GM20431 (cell line): Measurements from ENCODE around the gene DLX3.

ENCODE experiments used
- in situ Hi-C: fragments of 300-500 bp; cut with MseI, MboI; formaldehyde crosslinking; loops from one replicate; pipeline ENCODE4 v1.15.0; 2020; ENCODE audit warnings: low sequenced_read_pairs; ENCODE audit not compliant: unreplicated experiment

Gene DLX3

DNA sequence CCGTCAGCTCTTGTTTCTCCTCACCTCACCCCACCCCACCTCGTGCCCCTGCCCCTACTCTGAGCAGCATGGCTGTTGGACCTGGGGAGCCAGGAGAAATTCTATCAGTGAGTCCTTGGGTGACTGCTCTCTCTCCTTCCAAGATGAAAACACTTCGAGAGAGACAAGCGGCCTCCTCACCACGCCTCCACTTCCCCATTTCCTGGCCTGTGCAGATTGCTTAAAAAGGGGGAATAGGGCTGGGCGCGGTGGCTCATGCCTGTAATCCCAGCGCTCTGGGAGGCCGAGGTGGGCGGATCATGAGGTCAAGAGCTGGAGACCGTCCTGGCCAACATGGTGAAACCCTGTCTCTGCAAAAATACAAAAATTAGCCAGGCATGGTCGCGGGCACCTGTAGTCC, 16.5 kb downstream of the DLX3 start:
- in situ Hi-C loops, result loop anchor here (25.0 kb wide), 1 partner anchor 416 kb away; no protein-coding TSS in a partner anchor

DNA sequence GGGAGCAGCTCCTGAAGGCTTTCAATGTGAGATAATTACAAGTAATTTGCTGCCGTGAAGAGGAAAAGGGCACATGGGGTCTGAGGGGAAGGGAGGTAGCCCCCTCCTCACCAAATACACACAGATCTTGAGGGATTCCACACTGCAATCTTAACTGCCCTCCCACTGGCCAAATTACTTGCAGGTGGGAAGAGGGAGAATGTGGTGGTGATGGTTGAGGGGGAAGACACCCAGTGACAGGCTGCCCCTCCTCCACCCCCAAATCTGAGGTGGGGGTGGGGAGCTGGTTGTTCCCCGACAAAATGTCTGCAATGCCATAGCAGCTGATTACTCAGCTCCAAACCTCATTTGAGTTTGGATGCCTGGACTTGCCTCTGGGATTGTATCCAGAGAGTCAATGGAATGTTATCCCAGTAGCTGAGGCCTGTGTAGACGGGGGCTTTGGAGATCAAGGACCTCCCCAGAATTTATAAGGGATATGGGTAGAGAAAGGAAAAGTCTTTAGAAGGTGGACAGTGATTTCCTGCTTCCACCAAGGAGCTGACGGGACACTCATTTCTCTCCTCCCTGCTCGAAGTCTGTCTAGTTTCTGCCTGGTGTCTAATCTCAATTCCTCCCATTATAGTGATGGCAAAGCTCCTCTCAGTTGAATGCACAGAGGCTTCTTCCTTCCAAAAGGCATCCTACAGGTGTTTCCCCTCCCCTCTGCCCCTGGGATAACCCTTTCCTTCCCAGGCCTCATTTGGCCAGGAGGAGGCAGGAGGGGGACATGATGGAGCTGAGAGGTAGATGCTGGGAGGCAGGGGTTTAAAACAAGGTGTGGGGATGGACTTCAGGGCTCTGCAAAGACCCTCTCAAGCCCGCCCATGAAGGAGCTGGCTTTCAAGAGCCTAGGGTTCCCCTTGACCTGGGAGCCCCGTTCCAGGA, 17.3 kb downstream of the DLX3 start:
- in situ Hi-C loops, result loop anchor here (25.0 kb wide), 1 partner anchor 415 kb away; no protein-coding TSS in a partner anchor

DNA sequence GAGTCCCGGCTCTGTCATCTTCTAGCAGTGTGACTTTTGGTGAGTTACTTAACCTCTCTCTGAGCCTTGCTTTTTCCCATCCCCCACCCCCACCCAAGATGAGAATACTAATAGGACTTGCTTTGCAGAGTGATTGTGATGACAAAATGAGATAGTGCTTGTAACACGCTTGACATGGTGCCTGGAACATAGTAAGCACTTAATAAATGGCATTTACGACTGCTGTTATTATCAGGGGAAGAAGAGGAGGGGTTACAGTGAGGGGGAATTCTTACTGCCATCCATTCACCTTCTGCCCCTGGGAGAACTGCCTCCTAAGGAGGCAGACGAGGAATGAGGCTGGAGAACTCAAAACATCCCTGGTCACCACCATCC, 18.2 kb downstream of the DLX3 start:
- in situ Hi-C loops, result loop anchor here (25.0 kb wide), 1 partner anchor 415 kb away; no protein-coding TSS in a partner anchor

DNA sequence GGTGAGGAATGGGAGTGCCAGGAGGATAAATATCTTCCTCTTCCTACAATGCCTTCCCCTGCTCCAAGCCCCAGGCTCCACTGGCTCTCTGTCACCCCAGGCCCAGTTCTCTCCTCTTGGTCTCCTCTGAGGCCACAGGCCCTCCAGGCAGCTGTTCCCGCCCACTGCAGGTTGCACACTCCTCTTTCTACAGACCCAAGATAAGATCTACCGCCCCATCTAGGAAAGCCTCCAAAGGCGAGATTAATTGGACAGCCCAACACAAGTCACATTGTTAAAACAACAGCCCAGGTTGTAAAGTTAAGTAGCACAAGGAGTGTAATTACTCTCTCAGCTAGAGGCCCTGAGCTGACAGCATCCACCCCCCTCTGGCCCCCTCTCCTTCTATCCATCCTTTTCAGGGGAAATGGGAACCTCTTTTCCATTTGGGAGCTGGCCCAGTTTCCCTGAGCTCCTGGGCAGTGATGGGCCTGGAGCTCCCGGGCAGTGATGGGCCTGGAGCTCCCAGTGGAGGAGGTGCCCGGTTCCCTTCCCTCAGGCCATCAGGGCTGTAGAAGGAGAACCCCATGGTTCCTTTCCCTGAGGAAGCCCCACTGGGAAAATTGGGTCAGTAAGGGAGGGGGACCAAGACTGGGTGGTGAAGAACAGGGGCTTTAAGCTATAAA, 18.7 kb downstream of the DLX3 start:
- in situ Hi-C loops, result loop anchor here (25.0 kb wide), 1 partner anchor 414 kb away; no protein-coding TSS in a partner anchor

DNA sequence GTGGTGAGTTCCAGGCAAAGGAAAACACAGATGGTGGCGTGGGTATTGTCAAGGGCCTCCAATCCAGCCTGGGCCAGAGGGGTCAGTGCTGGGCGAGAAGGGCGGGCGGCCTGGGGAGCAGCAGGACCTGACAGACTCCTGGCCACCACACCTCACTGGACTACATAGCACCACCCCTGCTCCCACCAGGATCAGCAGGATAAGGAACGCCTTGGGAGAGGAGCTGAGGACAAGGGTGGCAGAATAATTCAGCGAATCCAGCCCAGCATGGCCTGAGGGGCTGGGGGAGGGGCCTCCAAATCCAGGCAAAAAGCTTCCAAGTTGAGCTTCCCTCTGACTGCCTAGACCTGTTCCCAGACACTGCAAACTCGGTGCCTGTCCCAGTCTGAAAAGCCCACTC, 19.5 kb downstream of the DLX3 start:
- in situ Hi-C loops, result loop anchor here (25.0 kb wide), 1 partner anchor 413 kb away; no protein-coding TSS in a partner anchor

DNA sequence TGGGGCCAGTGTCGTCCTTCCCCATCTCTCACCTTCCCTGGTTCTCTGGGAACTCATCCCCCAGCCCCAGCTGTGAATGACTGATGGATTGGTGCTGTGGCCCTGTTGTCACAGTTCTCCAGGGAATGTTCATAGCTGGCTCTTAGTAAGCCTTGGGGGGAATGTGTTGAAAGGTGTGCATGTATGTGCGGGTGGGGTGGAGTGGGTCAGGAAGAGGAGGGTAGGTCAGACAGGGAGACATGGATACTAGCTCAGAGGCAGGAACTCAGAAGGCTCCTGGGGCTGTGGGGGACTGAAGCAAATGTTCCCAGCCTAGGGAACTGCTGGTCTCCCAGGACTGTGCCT, 21.8 kb downstream of the DLX3 start:
- in situ Hi-C loops, result no loop called here

DNA sequence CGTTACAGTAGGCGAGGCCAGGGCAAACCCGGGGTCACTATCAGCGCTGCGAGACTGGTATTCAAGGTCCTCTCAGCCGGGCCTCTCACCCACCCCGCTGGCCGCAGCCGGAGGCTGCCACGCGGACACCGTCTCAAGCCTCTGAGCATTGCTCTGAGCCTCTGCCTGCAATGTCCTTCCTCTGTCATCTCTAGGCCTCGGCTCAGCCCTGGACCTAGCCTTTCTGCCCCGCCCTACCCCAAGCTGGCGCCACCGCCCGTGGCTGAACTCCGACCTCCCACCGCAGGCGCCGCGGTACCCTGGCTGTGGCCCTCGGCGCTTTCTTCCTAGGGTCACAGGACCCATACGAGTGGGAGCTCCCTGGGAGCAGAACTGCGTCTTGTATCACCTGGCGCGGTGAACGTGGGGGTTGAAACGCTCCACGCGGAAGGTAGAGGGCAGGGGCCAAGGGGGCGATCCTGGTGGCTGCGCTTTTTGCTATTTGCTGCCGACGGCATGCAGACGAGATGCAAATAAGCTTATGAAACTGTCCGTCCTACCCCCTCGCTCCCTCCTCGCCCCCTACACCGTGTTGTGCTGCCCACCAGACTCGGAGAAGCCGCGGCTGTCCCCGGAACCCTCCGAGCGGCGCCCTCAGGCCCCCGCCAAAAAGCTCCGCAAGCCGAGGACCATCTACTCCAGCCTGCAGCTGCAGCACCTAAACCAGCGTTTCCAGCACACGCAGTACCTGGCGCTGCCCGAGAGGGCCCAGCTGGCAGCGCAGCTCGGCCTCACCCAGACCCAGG, 22.3 kb downstream of the DLX3 start:
- in situ Hi-C loops, result no loop called here

DNA sequence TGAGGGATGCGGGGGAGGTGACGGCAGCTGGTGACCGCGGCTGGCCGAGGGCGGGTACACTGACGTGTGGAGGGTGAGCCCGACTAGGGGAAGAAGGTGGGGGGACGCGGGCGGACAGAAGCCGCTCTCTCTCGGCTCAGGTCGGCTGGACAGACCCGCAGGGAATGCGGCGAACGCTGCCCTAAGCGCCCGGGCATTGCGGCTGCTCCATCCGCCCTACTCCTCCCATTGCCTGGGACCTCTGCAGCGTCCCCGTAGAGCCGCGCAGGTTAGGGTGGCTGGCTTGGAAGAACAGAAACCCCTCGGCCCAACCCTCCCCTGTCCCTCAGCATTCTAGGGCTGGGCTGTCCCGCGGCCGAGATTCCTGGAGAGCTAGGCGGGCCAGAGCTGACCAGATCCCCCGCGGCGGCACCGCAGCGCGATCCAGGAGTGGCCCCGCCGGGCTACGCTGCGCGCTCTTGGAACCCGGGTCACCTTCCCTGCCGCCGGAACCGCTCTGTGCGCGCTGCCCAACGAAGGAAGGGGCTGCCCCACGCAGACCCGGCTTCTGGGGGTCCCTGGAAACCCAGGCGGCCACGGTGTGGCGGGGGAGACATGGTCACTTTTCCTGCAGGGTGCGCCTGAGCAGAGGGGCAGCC, 23.1 kb downstream of the DLX3 start:
- in situ Hi-C loops, result no loop called here

DNA sequence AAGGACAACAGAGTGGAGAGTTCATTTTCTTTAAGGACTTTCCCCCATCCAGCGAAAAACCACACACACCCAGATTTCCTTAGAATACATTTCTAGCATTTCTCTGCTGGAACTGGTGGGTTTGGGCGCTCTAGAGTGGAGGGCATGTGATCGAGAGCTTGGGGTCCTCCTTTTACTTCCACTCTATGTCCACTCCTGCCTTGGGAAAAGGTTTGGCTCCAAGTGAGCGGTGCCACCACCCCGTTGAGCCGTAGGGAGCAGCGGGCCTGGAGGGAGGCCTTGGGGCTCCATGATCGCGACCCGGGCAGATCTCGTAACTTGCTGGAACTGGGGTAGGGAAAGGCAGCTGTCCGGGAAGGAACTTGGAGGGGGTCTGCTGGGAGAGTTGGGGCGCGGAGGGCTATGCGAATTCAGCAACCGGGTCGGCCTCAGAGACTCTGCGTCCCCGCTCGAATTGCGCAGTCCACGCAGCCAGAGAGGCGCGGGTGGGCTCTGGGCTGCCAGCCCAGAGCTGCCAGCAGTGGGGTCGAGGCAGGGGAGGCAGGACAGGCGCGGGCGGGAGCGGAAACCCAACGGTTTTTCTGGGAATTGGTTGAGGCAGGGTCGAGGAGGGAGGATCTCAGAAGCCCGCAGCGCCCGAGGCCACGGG, 23.7 kb downstream of the DLX3 start:
- in situ Hi-C loops, result no loop called here

DNA sequence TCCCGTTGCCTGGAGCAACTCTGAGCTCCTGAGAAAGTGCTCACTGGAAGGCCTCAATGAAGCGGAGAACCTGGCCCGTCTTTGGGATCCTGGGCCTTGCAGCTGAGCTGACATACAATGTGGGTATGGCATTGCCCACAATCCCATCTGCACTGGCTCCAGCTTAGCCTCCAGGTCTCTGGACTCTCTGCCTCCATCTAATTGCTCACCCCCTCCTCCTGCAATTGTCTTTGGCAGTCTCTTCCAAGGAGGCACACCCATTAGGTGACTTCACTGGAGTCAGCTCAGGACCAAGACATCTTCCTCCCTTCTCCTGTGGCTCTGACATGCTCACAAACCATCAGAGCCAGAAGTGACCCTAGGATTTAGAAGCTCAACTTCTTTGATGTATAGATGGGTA, 24.5 kb downstream of the DLX3 start:
- in situ Hi-C loops, result no loop called here

DNA sequence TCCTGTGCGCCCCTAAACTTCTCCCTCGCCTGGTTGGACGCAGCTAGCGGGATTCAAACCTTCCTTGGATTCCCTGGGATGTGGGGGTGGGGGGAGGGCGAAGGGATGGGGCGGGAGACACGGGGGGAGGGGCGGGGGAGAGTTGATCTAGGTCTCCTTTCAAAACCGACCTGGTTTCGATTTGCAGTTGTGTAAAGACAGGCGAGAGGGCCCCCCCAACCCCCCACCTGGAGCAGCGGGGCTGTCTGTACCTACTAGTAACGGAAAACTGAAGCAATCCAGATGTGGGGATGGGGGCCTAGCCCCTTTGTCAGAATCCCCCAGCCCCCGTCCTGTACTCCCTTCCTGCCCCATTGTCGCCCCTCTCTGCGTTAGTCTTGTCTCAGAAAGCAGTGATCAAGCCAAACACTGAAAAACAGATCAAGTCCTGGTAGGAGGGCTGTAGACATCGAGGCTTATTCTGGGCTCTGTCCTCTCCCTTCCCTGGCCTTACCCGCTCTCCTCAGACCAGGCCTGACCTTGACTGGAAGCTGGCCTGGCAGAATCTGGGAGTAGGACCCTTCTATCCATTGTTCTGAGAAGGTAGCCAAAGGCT, 25.1 kb downstream of the DLX3 start:
- in situ Hi-C loops, result no loop called here

DNA sequence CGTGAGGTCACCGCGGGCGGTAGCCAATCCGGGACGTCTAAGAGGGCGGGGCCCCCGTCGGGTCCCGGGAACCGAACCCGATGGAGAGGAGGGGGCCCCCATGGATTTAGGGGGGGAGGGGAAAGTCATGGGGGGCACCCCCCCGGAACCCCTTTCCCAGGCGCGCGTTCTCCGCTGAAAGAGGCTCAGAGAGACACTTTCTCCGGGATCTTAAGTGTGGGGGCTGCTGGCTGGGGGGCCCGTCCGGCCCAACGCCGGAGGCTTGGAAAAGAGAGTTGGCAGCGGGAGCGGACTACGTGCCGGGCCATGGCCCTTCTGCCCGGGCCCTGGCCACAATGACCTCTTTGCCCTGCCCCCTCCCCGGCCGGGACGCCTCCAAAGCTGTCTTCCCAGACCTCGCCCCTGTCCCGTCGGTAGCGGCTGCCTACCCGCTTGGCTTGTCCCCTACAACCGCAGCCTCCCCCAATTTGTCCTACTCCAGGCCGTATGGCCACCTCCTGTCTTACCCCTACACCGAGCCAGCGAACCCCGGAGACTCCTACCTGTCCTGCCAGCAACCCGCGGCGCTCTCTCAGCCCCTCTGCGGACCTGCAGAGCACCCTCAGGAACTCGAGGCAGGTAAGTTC, 25.8 kb downstream of the DLX3 start, which contains the start of gene DLX4:
Gene DLX4 (plus strand): TSS at position 57 of the 626 bp plus-strand sequence. CDS start 279 bp downstream, at position 336.
- in situ Hi-C loops, result no loop called here

DNA sequence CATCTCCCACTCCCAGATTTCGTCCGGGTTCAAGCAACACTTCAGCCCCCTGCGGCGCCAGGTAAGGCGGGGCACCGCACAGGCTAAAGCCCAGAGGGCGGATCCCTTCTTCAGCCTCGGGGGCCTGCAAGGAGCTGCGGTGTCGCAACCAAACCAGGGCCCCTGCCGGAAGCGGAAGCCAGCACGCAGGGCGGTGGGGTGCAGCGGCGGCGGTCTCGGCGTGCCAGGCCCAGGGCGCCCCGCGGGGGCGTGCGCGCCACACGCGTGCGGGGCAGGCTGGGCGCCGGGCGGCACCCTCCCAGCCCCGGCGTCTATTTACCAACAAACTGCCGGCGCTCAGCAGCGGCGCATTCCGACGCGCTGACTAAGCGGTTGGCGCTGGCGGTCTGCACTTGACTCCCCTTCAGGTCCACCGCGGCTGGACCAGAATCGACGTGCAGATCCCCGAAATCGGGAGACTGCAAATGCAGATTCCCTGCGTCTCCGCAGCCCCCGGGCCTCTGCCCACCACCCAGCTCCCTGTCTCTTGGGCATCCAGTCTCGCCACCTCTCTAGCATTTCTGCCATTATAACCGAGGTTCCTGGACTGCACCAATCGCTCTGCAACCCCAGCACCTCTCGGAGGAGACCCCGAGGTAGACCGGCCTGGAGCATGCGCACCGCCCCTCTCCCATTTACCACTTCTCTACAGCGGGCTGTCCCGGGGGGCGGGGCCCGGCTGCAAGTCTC, 26.5 kb downstream of the DLX3 start:
- in situ Hi-C loops, result no loop called here

DNA sequence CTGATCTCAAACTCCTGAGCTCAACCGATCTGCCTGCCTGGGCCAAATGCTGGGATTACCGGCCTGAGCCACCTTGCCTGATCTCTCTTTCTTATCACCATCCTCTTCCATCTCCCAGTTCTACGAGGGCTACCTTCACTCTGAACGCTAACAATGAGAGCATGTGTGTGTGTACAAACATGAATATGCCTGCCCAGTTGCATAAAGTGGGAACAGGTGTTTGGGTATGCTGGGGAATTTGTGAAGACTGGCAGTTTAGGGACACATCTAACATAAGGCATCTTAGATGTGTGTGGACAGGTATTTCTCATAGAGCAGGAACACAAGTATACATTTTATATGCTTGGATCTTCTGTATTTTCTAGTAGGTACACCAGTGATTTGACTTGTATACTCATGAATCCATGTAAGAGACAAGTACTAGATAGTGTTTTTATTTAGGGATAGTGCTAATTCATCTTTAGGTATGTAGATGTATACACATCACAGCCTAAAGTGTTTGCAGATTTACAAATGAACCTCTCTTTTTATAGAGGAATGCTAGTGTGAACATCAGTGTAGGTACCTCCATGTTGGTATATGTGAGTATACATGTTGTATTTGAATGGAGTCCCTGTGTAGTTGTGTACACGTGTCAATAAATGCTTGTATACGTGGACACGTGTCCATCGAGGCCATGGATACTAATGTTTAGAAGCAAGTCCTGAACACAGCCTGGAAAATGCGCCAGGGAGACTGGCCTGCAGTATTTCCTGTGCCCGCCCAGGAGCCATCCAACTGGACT, 27.2 kb downstream of the DLX3 start:
- in situ Hi-C loops, result no loop called here

DNA sequence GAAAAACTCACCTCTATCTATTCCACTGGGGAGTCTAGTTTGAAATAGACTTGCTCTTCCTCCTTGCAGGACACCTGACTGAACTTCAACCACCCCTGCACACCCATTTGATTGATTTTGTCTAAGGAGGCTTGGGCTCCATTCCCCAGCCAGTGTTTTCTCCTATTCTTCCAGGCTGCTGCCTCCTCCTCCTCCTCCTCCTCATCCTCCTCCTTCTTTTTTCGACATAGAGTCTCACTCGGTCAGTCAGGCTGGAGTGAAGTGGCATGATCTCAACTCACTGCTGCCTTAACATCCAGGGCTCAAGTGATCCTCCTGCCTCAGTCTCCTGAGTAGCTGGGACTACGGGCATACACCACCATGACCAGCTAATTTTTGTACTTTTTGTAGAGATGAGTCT, 27.8 kb downstream of the DLX3 start:
- in situ Hi-C loops, result no loop called here

DNA sequence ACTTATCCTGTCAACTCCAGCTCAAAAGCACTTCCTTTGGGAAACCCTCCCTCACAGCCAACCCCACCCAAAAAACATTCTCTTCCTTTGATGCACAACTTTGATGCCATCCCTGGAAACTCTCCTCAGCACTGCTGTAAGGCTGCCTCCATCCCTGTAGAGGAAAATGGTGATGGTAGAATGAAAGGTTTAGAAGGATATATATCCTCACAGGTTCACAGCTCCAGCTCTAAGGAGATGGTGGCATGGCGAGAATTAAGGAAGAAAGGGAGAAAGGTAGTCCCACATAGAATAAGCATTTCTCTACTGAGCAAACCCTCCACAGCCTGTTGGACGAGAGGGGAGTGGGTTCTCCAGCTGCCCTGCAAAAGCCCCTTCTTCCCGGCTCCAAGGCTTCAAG, 28.3 kb downstream of the DLX3 start:
- in situ Hi-C loops, result no loop called here

DNA sequence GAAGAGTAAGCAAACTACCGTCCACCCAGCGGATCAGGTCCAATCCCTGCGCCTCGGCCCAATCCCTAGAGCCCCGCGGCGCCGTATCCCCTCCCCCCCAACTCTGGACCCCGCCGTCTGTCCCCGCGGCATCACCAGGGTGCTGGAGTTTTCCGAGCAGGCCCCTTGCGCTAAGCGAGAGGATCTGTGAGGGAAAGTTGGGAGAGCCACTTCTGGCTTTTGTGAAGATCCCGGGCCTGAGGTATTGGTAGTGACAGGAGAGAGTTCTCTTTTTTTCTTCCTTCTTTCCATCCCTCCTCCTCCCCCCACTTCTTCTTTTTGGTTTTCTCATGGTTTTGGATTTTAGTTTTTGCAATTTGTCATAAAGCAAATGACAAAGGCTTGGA, 29.5 kb downstream of the DLX3 start:
- in situ Hi-C loops, result no loop called here
